ENCODE results near the gene QSER1. TPM values are rescaled to one million over a fixed set of nuclear protein-coding genes. Genes with fewer than 3 reads are reported as not detected.
"Not testable (repeated sequence)": the region's sequence is repeated elsewhere in the genome, so short reads cannot be mapped to it uniquely, and the experiment has no call there.

QSER1 gene
- total and polyA plus RNA-seq, 4 experiments from 2014 or later = 0.18 to 13.0 (median 6.5) TPM

- no peaks in the 10 kb centered on the region for H3K4me1 Mint-ChIP-seq
- peaks cover 0 to 2% (median 0%) of the 10 kb centered on the region in 8 donors for H3K9me3 Mint-ChIP-seq
- H3K36me3 Mint-ChIP-seq = no peaks in the 10 kb centered on the region
- H3K4me3 Mint-ChIP-seq = no peak overlapping the region
- no peak overlapping the region for H3K27ac Mint-ChIP-seq
- no peak for DNase-seq
- Histone ChIP-seq H3K9me3 (ENCODE audit: control insufficient read depth in 1 of 2, low read length in 2 of 2) (no peaks in the 10 kb centered on the region), H3K27me3 (ENCODE audit: insufficient read depth, low read length) (no peaks in the 10 kb centered on the region), H3K4me3 (ENCODE audit: low read length in 2 of 2) (no peak overlapping the region), H3K27ac (ENCODE audit: low read depth, low read length) (no peak overlapping the region), H3K4me1 (ENCODE audit: insufficient read depth, low read length) (no peaks in the 10 kb centered on the region), H3K36me3 (ENCODE audit: insufficient read depth, low read length) (no peaks in the 10 kb centered on the region)
- H3K27me3 Mint-ChIP-seq = peaks cover 0 to 1% of the 10 kb centered on the region in 2 donors
- intact Hi-C loops (cut with micrococcal nuclease) = no loop called here
- CTCF ChIA-PET (ENCODE audit: partially characterized antibody) = interaction anchor here (0.8 to 1.5 kb wide), 2 partner anchors 11 to 34 kb away, joined by 3 to 4 read pairs; no protein-coding TSS in a partner anchor
- POLR2A ChIA-PET (ENCODE audit: partially characterized antibody) = no interaction called here
These were observed 9.2 kb upstream of the QSER1 start for GRCh38 chr11:32883421-32883820.

GRCh38 chr11:32884023-32884422, 8.6 kb upstream of the QSER1 start:
- intact Hi-C loops (cut with micrococcal nuclease) = no loop called here
- H3K27ac Mint-ChIP-seq = no peak overlapping the region

GRCh38 chr11:32884770-32885384, 7.7 kb upstream of the QSER1 start:
- intact Hi-C loops (cut with micrococcal nuclease) = no loop called here

More at GRCh38 chr11:32884023-32884422, 8.6 kb upstream of the QSER1 start:
- Mint-ChIP-seq H3K36me3 (no peaks in the 10 kb centered on the region), H3K9me3 (peaks cover 0 to 2% (median 0%) of the 10 kb centered on the region in 8 donors), H3K27me3 (peaks cover 0 to 1% of the 10 kb centered on the region in 2 donors), H3K4me1 (no peaks in the 10 kb centered on the region), H3K4me3 (no peak overlapping the region)
- CTCF ChIA-PET (ENCODE audit: partially characterized antibody) = interaction anchor here (0.8 to 1.5 kb wide), 2 partner anchors 11 to 35 kb away, joined by 3 to 4 read pairs; no protein-coding TSS in a partner anchor
- no peaks in the 10 kb centered on the region for H3K27me3 ChIP-seq (ENCODE audit: insufficient read depth, low read length)
- H3K9me3 ChIP-seq (ENCODE audit: control insufficient read depth in 1 of 2, low read length in 2 of 2) = no peaks in the 10 kb centered on the region
- H3K4me1 ChIP-seq (ENCODE audit: insufficient read depth, low read length) = no peaks in the 10 kb centered on the region
- H3K27ac ChIP-seq (ENCODE audit: low read depth, low read length) = no peak overlapping the region
- DNase-seq = no peak
- POLR2A ChIA-PET (ENCODE audit: partially characterized antibody) = no interaction called here
- no peak overlapping the region for H3K4me3 ChIP-seq (ENCODE audit: low read length in 2 of 2)
- no peaks in the 10 kb centered on the region for H3K36me3 ChIP-seq (ENCODE audit: insufficient read depth, low read length)

GRCh38 chr11:32885556-32885955, 7.1 kb upstream of the QSER1 start:
- Mint-ChIP-seq H3K27me3 (peaks cover 0 to 1% of the 10 kb centered on the region in 2 donors), H3K36me3 (no peaks in the 10 kb centered on the region), H3K4me3 (no peak overlapping the region), H3K27ac (no peak overlapping the region), H3K9me3 (peaks cover 0 to 2% (median 0%) of the 10 kb centered on the region in 8 donors), H3K4me1 (no peaks in the 10 kb centered on the region)
- Histone ChIP-seq H3K4me3 (ENCODE audit: low read length in 2 of 2) (no peak overlapping the region), H3K27ac (ENCODE audit: low read depth, low read length) (no peak overlapping the region), H3K27me3 (ENCODE audit: insufficient read depth, low read length) (no peaks in the 10 kb centered on the region), H3K36me3 (ENCODE audit: insufficient read depth, low read length) (no peaks in the 10 kb centered on the region), H3K9me3 (ENCODE audit: control insufficient read depth in 1 of 2, low read length in 2 of 2) (no peaks in the 10 kb centered on the region), H3K4me1 (ENCODE audit: insufficient read depth, low read length) (no peaks in the 10 kb centered on the region)
- ChIA-PET CTCF (ENCODE audit: partially characterized antibody) (interaction anchor here (0.6 to 1.6 kb wide), 4 partner anchors 14 to 637 kb away, joined by 3 to 5 read pairs (median 3); no protein-coding TSS in a partner anchor), POLR2A (ENCODE audit: partially characterized antibody) (no interaction called here)
- no peak for DNase-seq
- intact Hi-C loops (cut with micrococcal nuclease) = no loop called here

More at GRCh38 chr11:32884770-32885384, 7.7 kb upstream of the QSER1 start:
- no peak overlapping the region for H3K4me3 ChIP-seq (ENCODE audit: low read length in 2 of 2)
- H3K9me3 Mint-ChIP-seq = peaks cover 0 to 2% (median 0%) of the 10 kb centered on the region in 8 donors
- no peak overlapping the region for H3K4me3 Mint-ChIP-seq
- H3K4me1 Mint-ChIP-seq = no peaks in the 10 kb centered on the region
- ChIA-PET POLR2A (ENCODE audit: partially characterized antibody) (no interaction called here), CTCF (ENCODE audit: partially characterized antibody) (interaction anchor here (0.6 to 1.6 kb wide), 4 partner anchors 10 to 638 kb away, joined by 3 to 5 read pairs (median 4); no protein-coding TSS in a partner anchor)
- peaks cover 0 to 1% of the 10 kb centered on the region in 2 donors for H3K27me3 Mint-ChIP-seq
- no peaks in the 10 kb centered on the region for H3K9me3 ChIP-seq (ENCODE audit: control insufficient read depth in 1 of 2, low read length in 2 of 2)
- no peak overlapping the region for H3K27ac Mint-ChIP-seq
- no peaks in the 10 kb centered on the region for H3K27me3 ChIP-seq (ENCODE audit: insufficient read depth, low read length)
- H3K4me1 ChIP-seq (ENCODE audit: insufficient read depth, low read length) = no peaks in the 10 kb centered on the region
- H3K27ac ChIP-seq (ENCODE audit: low read depth, low read length) = no peak overlapping the region
- no peak for DNase-seq
- no peaks in the 10 kb centered on the region for H3K36me3 Mint-ChIP-seq
- H3K36me3 ChIP-seq (ENCODE audit: insufficient read depth, low read length) = no peaks in the 10 kb centered on the region

GRCh38 chr11:32886180-32886579, 6.4 kb upstream of the QSER1 start:
- no peaks in the 10 kb centered on the region for H3K4me1 ChIP-seq (ENCODE audit: insufficient read depth, low read length)
- H3K27me3 ChIP-seq (ENCODE audit: insufficient read depth, low read length) = no peaks in the 10 kb centered on the region
- no peak overlapping the region for H3K4me3 Mint-ChIP-seq
- H3K9me3 Mint-ChIP-seq = peaks cover 0 to 2% (median 0%) of the 10 kb centered on the region in 8 donors
- H3K36me3 Mint-ChIP-seq = no peaks in the 10 kb centered on the region
- H3K9me3 ChIP-seq (ENCODE audit: control insufficient read depth in 1 of 2, low read length in 2 of 2) = no peaks in the 10 kb centered on the region
- no peak overlapping the region for H3K4me3 ChIP-seq (ENCODE audit: low read length in 2 of 2)
- no peak overlapping the region for H3K27ac ChIP-seq (ENCODE audit: low read depth, low read length)
- intact Hi-C loops (cut with micrococcal nuclease) = no loop called here
- no peak overlapping the region for H3K27ac Mint-ChIP-seq
- no peaks in the 10 kb centered on the region for H3K4me1 Mint-ChIP-seq
- DNase-seq = no peak
- ChIA-PET POLR2A (ENCODE audit: partially characterized antibody) (no interaction called here), CTCF (ENCODE audit: partially characterized antibody) (interaction anchor here (0.7 to 1.6 kb wide), 3 partner anchors 13 to 179 kb away, joined by 3 to 5 read pairs (median 3); no protein-coding TSS in a partner anchor)
- no peaks in the 10 kb centered on the region for H3K36me3 ChIP-seq (ENCODE audit: insufficient read depth, low read length)
- H3K27me3 Mint-ChIP-seq = peaks cover 0 to 1% of the 10 kb centered on the region in 2 donors

GRCh38 chr11:32887707-32888383, 4.8 kb upstream of the QSER1 start:
- H3K4me3 ChIP-seq (ENCODE audit: low read length in 2 of 2); H3K27ac ChIP-seq (ENCODE audit: low read depth, low read length); H3K36me3 ChIP-seq (ENCODE audit: insufficient read depth, low read length); H3K27me3 ChIP-seq (ENCODE audit: insufficient read depth, low read length); DNase-seq; intact Hi-C loops (cut with micrococcal nuclease); H3K36me3 Mint-ChIP-seq; H3K27ac Mint-ChIP-seq; POLR2A ChIA-PET (ENCODE audit: partially characterized antibody); H3K4me1 ChIP-seq (ENCODE audit: insufficient read depth, low read length); H3K9me3 ChIP-seq (ENCODE audit: control insufficient read depth in 1 of 2, low read length in 2 of 2); H3K9me3 Mint-ChIP-seq; H3K27me3 Mint-ChIP-seq; H3K4me3 Mint-ChIP-seq; H3K4me1 Mint-ChIP-seq: not testable (repeated sequence)
- CTCF ChIA-PET (ENCODE audit: partially characterized antibody) = interaction anchor here (1.0 kb wide), 1 partner anchor 17 kb away, joined by 4 read pairs; no protein-coding TSS in a partner anchor

GRCh38 chr11:32888384-32888710, 4.3 kb upstream of the QSER1 start:
- H3K4me3 ChIP-seq (ENCODE audit: low read length in 2 of 2); H3K27me3 Mint-ChIP-seq; H3K4me1 Mint-ChIP-seq; H3K36me3 Mint-ChIP-seq; H3K4me3 Mint-ChIP-seq; H3K27ac Mint-ChIP-seq; H3K4me1 ChIP-seq (ENCODE audit: insufficient read depth, low read length); H3K36me3 ChIP-seq (ENCODE audit: insufficient read depth, low read length); H3K9me3 ChIP-seq (ENCODE audit: control insufficient read depth in 1 of 2, low read length in 2 of 2); H3K27me3 ChIP-seq (ENCODE audit: insufficient read depth, low read length); DNase-seq; POLR2A ChIA-PET (ENCODE audit: partially characterized antibody); intact Hi-C loops (cut with micrococcal nuclease); H3K27ac ChIP-seq (ENCODE audit: low read depth, low read length); H3K9me3 Mint-ChIP-seq: not testable (repeated sequence)
- CTCF ChIA-PET (ENCODE audit: partially characterized antibody) = interaction anchor here (1.0 kb wide), 1 partner anchor 17 kb away, joined by 4 read pairs; no protein-coding TSS in a partner anchor

Data from CD4-positive, alpha-beta memory T cell (primary cell).